GM12878 (cell line): Measurements from ENCODE around the gene SPIB. TPM values are rescaled to one million over a fixed set of nuclear protein-coding genes. Genes with fewer than 3 reads are reported as not detected.

Source experiments
- ATAC-seq: fragments of 200-7000 bp; cut with Tn5 transposase; 3 replicates; pipeline ENCODE4 v1.9.1; 2020; ENCODE audit warnings: mild to moderate bottlenecking, moderate library complexity
- BruUV-seq: library from RNA; stranded (reverse); fragments of 400-500 nt; replicated peaks from 2 replicates; lab custom pipeline; 2021; lab: Mats Ljungman, UMichigan
- CTCF ChIA-PET: fragments of 300-600 bp; sonication (Branson Sonifier 250); formaldehyde crosslinking; extraction: SDS; loops from one replicate; lab custom pipeline; 2021; ENCODE audit warnings: inconsistent platforms; lab: Yijun Ruan, JAX
- POLR2A ChIA-PET: fragments of 350-600 bp; formaldehyde crosslinking; extraction: SDS; loops from one replicate; lab custom pipeline; 2021; ENCODE audit warnings: inconsistent platforms; lab: Charles Lee
- RAD21 ChIA-PET: fragments of 300-600 bp; sonication (Branson Sonifier 250); formaldehyde crosslinking; loops from one replicate; lab custom pipeline; 2023; ENCODE audit warnings: antibody characterized with exemption; ENCODE audit not compliant: unreplicated experiment; lab: Charles Lee
- SMC1A ChIA-PET: fragments of 300-600 bp; sonication (Branson Sonifier 250); formaldehyde crosslinking; loops from one replicate; lab custom pipeline; 2023; ENCODE audit not compliant: unreplicated experiment, uncharacterized antibody; lab: Charles Lee
- DNase-seq: peaks from one replicate; pipeline ENCODE4 v3.0.0-alpha.2; 2011; ENCODE audit warnings: low read depth, low spot score
- FAIRE-seq: peaks from 3 replicates; lab custom pipeline; 2011; peaks lifted over from hg19 to GRCh38; lab: Jason Lieb, UNC
- H2AFZ ChIP-seq: 2 replicates; pipeline ENCODE4 v1.6.0; 2011; ENCODE audit warnings: low read depth, low read length, control low read depth; ENCODE audit not compliant: control insufficient read depth
- H3K27ac ChIP-seq: 2 replicates; pipeline ENCODE4 v1.5.1; 2011; ENCODE audit warnings: control low read depth; ENCODE audit not compliant: control insufficient read depth, insufficient read depth
- H3K27me3 ChIP-seq, 2 experiments: replicated peaks in 1 of 2; 2 replicates each; pipeline versions ENCODE4 v1.6.0 to v1.6.1; 2011; ENCODE audit warnings: low read length in 1 of 2; ENCODE audit not compliant: control insufficient read depth in 2 of 2, insufficient read depth in 2 of 2
- H3K36me3 ChIP-seq, 2 experiments: 2 replicates each; pipeline ENCODE4 v1.5.1; 2011; ENCODE audit warnings: low read length in 1 of 2; ENCODE audit not compliant: control insufficient read depth in 2 of 2, insufficient read depth in 2 of 2
- H3K4me1 ChIP-seq: 2 replicates; pipeline ENCODE4 v1.6.1; 2011; ENCODE audit warnings: mild to moderate bottlenecking, low read length, moderate library complexity, mixed read lengths; ENCODE audit not compliant: control insufficient read depth, insufficient read depth
- H3K4me2 ChIP-seq: 2 replicates; pipeline ENCODE4 v1.6.0; 2011; ENCODE audit warnings: control low read depth; ENCODE audit not compliant: control insufficient read depth, insufficient read depth
- H3K4me3 ChIP-seq: fragments of 200-600 bp; sonication (generic); 2 replicates; pipeline ENCODE4 v1.5.1; 2016
- H3K79me2 ChIP-seq: 2 replicates; pipeline ENCODE4 v1.6.0; 2011; ENCODE audit warnings: low read length; ENCODE audit not compliant: control insufficient read depth, insufficient read depth
- H3K9ac ChIP-seq: 2 replicates; pipeline ENCODE4 v1.8.0; 2011; ENCODE audit warnings: low read length, control low read depth, mixed read lengths; ENCODE audit not compliant: control insufficient read depth, insufficient read depth
- H3K9me3 ChIP-seq: replicated peaks from 3 replicates; pipeline ENCODE4 v1.5.1; 2011; ENCODE audit warnings: mild to moderate bottlenecking, low read length; ENCODE audit not compliant: control insufficient read depth, insufficient read depth
- H4K20me1 ChIP-seq: 2 replicates; pipeline ENCODE4 v1.6.0; 2011; ENCODE audit not compliant: control insufficient read depth, insufficient read depth
- CHD2 ChIP-seq: IDR thresholded peaks from 2 replicates; pipeline ENCODE4 v1.6.1; 2011; ENCODE audit warnings: low read depth, low read length, improper control_type of control experiment, borderline replicate concordance
- EGR1 ChIP-seq, 2 experiments: IDR thresholded peaks; 1 replicate in 1 of 2; 2 replicates in 1 of 2; pipeline ENCODE4 v1.6.1; 2011 to 2012; ENCODE audit warnings: low read depth in 2 of 2, low read length in 2 of 2, borderline replicate concordance in 1 of 2, mild to moderate bottlenecking in 1 of 2, moderate library complexity in 1 of 2
- GATAD2B ChIP-seq: fragments of 450-650 bp; conservative IDR thresholded peaks from 2 replicates; pipeline ENCODE4 v1.6.1; 2017; ENCODE audit warnings: low read depth, mild to moderate bottlenecking, moderate library complexity
- RB1 ChIP-seq: fragments of 450-650 bp; formaldehyde crosslinking; IDR thresholded peaks from 2 replicates; pipeline ENCODE4 v1.6.1; 2017; ENCODE audit warnings: mild to moderate bottlenecking, borderline replicate concordance
- SMAD1 ChIP-seq: fragments of 450-650 bp; IDR thresholded peaks from 2 replicates; pipeline ENCODE4 v1.6.1; 2018; ENCODE audit warnings: mild to moderate bottlenecking, low read depth; ENCODE audit not compliant: partially characterized antibody
- WGBS: methylation state at CpG from one replicate; pipeline ENCODE4 v1.1.6; 2016; ENCODE audit warnings: low lambda C conversion rate; ENCODE audit not compliant: insufficient replicate concordance, insufficient coverage; ENCODE audit errors: missing lambda C conversion rate; 5-methylcytosine and 5-hydroxymethylcytosine counted together
- in situ Hi-C: fragments of 300-500 bp; cut with MboI; formaldehyde crosslinking; loops from 9 replicates; pipeline ENCODE4 v1.14.3; 2018; ENCODE audit warnings: mixed read lengths
- intact Hi-C: fragments of 100-400 bp; cut with micrococcal nuclease; formaldehyde crosslinking; loops from one replicate; pipeline ENCODE4 v1.14.2; 2022; ENCODE audit not compliant: unreplicated experiment
- polyA plus RNA-seq, 11 experiments: library from polyadenylated mRNA; depleted of rRNA in 4 of 11; unstranded in 6 of 11; stranded (reverse) in 5 of 11; fragments of >200 nt; fragmentation: Nextera tagmentation in 4 of 11; fragmentation: Illumina TruSeq in 1 of 11; extraction: Ambion mirVana in 4 of 11; extraction: Trizol in 1 of 11; gene quantifications; 1 replicate in 1 of 11; 2 replicates in 10 of 11; pipeline versions ENCODE4 v1.2.1 to v1.2.3, GENCODE V29; 2011 to 2016; ENCODE audit warnings: inconsistent platforms in 2 of 11, missing spikeins in 2 of 11, low read depth in 1 of 11
- total RNA-seq, 4 experiments: library from RNA; depleted of rRNA in 3 of 4; stranded (reverse); fragments of >200 nt in 3 of 4; fragmentation: Illumina TruSeq in 1 of 4; extraction: Trizol in 1 of 4; gene quantifications; 2 replicates each; pipeline versions ENCODE4 v1.2.1 to v1.2.3, GENCODE V29; 2013 to 2021
- TF ChIP-seq, protein P1 (sequence below): fragments of 450-650 bp; formaldehyde crosslinking; IDR thresholded peaks from 2 replicates; pipeline ENCODE4 v1.4.0; 2020; ENCODE audit warnings: mild to moderate bottlenecking, moderate library complexity
- TF ChIP-seq, protein P2 (sequence below): fragments of 450-650 bp; IDR thresholded peaks from 2 replicates; pipeline ENCODE4 v1.6.1; 2018; ENCODE audit warnings: borderline replicate concordance, mild to moderate bottlenecking; ENCODE audit not compliant: partially characterized antibody

SPIB gene
- total and polyA plus RNA-seq, 10 of the 15 experiments (the other 5 are each of a cell fraction or from before 2014, with no cell fraction given) = 3.5 to 123 (median 56.0) TPM

GRCh38 chr19:50423279-50424113, 4.8 kb downstream of the SPIB start:
- 86% methylated on average over 22 of the region's 22 CpGs for WGBS
- Histone ChIP-seq H3K4me3 (peak overlapping the region; percentile 78; the same call in 1 of the 2 replicates), H3K27me3 (no peaks in the 10 kb centered on the region)
- SMC1A ChIA-PET = no interaction called here
- RAD21 ChIA-PET = interaction anchor here (0.9 kb wide), 1 partner anchor 18 kb away, joined by 3 read pairs; no protein-coding TSS in a partner anchor
- POLR2A ChIA-PET = no interaction called here
- no peak for DNase-seq
- CTCF ChIA-PET = interaction anchor here (1.2 kb wide), 1 partner anchor 8 kb away, joined by 5 read pairs; no protein-coding TSS in a partner anchor
- TF ChIP-seq SMAD1 = no peak
- no peak for TF ChIP-seq EGR1 (IDR thresholded peaks at IDR 0.05; ENCODE audit: borderline replicate concordance in 1 of 2, low read depth in 2 of 2, low read length in 2 of 2)
- no peak for TF ChIP-seq RB1
- no peak for TF ChIP-seq GATAD2B
- no peak for TF ChIP-seq CHD2
- TF ChIP-seq, protein P1, sequence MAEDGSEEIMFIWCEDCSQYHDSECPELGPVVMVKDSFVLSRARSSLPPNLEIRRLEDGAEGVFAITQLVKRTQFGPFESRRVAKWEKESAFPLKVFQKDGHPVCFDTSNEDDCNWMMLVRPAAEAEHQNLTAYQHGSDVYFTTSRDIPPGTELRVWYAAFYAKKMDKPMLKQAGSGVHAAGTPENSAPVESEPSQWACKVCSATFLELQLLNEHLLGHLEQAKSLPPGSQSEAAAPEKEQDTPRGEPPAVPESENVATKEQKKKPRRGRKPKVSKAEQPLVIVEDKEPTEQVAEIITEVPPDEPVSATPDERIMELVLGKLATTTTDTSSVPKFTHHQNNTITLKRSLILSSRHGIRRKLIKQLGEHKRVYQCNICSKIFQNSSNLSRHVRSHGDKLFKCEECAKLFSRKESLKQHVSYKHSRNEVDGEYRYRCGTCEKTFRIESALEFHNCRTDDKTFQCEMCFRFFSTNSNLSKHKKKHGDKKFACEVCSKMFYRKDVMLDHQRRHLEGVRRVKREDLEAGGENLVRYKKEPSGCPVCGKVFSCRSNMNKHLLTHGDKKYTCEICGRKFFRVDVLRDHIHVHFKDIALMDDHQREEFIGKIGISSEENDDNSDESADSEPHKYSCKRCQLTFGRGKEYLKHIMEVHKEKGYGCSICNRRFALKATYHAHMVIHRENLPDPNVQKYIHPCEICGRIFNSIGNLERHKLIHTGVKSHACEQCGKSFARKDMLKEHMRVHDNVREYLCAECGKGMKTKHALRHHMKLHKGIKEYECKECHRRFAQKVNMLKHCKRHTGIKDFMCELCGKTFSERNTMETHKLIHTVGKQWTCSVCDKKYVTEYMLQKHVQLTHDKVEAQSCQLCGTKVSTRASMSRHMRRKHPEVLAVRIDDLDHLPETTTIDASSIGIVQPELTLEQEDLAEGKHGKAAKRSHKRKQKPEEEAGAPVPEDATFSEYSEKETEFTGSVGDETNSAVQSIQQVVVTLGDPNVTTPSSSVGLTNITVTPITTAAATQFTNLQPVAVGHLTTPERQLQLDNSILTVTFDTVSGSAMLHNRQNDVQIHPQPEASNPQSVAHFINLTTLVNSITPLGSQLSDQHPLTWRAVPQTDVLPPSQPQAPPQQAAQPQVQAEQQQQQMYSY (CRISPR knock-in tag) = no peak
- TF ChIP-seq, protein P2, sequence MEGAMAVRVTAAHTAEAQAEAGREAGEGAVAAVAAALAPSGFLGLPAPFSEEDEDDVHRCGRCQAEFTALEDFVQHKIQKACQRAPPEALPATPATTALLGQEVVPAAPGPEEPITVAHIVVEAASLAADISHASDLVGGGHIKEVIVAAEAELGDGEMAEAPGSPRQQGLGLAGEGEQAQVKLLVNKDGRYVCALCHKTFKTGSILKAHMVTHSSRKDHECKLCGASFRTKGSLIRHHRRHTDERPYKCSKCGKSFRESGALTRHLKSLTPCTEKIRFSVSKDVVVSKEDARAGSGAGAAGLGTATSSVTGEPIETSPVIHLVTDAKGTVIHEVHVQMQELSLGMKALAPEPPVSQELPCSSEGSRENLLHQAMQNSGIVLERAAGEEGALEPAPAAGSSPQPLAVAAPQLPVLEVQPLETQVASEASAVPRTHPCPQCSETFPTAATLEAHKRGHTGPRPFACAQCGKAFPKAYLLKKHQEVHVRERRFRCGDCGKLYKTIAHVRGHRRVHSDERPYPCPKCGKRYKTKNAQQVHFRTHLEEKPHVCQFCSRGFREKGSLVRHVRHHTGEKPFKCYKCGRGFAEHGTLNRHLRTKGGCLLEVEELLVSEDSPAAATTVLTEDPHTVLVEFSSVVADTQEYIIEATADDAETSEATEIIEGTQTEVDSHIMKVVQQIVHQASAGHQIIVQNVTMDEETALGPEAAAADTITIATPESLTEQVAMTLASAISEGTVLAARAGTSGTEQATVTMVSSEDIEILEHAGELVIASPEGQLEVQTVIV = no peak
- TF ChIP-seq, all 136 proteins: peak for 0
- in situ Hi-C loops = no loop called here
- TSS peak; percentile 31 for BruUV-seq
- H3K79me2 ChIP-seq = peaks cover 32% of the 10 kb centered on the region
- intact Hi-C loops = no loop called here
- H3K27ac ChIP-seq = no peak overlapping the region
- FAIRE-seq (no peak), ATAC-seq (no peak)
- H3K4me2 ChIP-seq = no peak overlapping the region; the same call in 1 of the 2 replicates
- no peaks in the 10 kb centered on the region for H3K9me3 ChIP-seq
- peaks cover 4% of the 10 kb centered on the region for H4K20me1 ChIP-seq
- no peak overlapping the region; the same call in 1 of the 2 replicates for H3K9ac ChIP-seq
- no peak overlapping the region for H2AFZ ChIP-seq
- peaks cover 26% of the 10 kb centered on the region for H3K4me1 ChIP-seq
- H3K36me3 ChIP-seq = peaks cover 9 to 10% of the 10 kb centered on the region in 2 experiments; a peak in 3 of 4 replicates
